Activated T-helper 17 cell treated with anti-CD3 and anti-CD28 coated beads, Interleukin-2, amount 50 U/mL, for 72 hours (primary cell): ENCODE data around the gene DHDH. TPM values are rescaled to one million over a fixed set of nuclear protein-coding genes. Genes with fewer than 3 reads are reported as not detected.

Experiments
- ATAC-seq: fragments of 150-1000 bp; cut with Tn5 transposase; replicated peaks from 2 replicates; pipeline ENCODE4 v1.10.0; 2021; ENCODE audit warnings: mild to moderate bottlenecking, moderate library complexity
- H3K27ac Mint-ChIP-seq: one replicate; pipeline ENCODE4 v1.8.0; 2022; ENCODE audit warnings: mixed read lengths
- H3K27me3 Mint-ChIP-seq: one replicate; pipeline ENCODE4 v1.8.0; 2022; ENCODE audit warnings: mixed read lengths
- H3K36me3 Mint-ChIP-seq: one replicate; pipeline ENCODE4 v1.8.0; 2022; ENCODE audit warnings: low read depth, mild to moderate bottlenecking, mixed read lengths
- H3K4me1 Mint-ChIP-seq: one replicate; pipeline ENCODE4 v1.8.0; 2022; ENCODE audit warnings: mixed read lengths
- H3K4me3 Mint-ChIP-seq: one replicate; pipeline ENCODE4 v1.8.0; 2022; ENCODE audit warnings: mild to moderate bottlenecking, mixed read lengths
- H3K9me3 Mint-ChIP-seq: one replicate; pipeline ENCODE4 v1.8.0; 2022; ENCODE audit warnings: mixed read lengths
- total RNA-seq, 2 donors: library from RNA; stranded (reverse); gene quantifications; one replicate each; pipeline ENCODE4 v1.2.3, GENCODE V29; 2022

DHDH gene
- total RNA-seq, 2 donors from 2014 or later = 1.2 to 3.8 TPM

GRCh38 chr19:48964205-48965039, 30.9 kb downstream of the DHDH start:
- H3K9me3 Mint-ChIP-seq = no peaks in the 10 kb centered on the region
- ATAC-seq = no peak
- H3K27ac Mint-ChIP-seq = peak overlapping the region; percentile 100
- H3K27me3 Mint-ChIP-seq = no peaks in the 10 kb centered on the region
- H3K4me1 Mint-ChIP-seq = peaks cover 31% of the 10 kb centered on the region
- peaks cover 79% of the 10 kb centered on the region for H3K36me3 Mint-ChIP-seq
- peak overlapping the region; percentile 100 for H3K4me3 Mint-ChIP-seq

DNA sequence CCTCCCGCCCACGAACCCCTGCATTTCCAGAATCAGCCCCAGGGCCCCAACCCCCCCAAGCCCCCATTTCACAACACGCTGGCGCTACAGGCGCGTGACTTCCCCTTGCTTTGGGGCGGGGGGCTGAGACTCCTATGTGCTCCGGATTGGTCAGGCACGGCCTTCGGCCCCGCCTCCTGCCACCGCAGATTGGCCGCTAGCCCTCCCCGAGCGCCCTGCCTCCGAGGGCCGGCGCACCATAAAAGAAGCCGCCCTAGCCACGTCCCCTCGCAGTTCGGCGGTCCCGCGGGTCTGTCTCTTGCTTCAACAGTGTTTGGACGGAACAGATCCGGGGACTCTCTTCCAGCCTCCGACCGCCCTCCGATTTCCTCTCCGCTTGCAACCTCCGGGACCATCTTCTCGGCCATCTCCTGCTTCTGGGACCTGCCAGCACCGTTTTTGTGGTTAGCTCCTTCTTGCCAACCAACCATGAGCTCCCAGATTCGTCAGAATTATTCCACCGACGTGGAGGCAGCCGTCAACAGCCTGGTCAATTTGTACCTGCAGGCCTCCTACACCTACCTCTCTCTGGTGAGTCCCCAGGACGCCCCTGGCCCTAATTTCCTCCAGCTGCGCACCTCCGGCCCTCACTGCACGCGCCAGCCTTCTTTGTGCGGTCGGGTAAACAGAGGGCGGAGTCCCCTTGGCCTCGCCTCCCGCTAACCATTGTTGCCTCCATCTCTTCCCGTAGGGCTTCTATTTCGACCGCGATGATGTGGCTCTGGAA, 31.7 kb downstream of the DHDH start, which contains the start of gene FTL:
FTL (plus strand) TSS at position 270 of the 766 bp plus-strand sequence; CDS start at position 469, 199 bp downstream.
- H3K27me3 Mint-ChIP-seq = no peaks in the 10 kb centered on the region
- peak; percentile 81 for ATAC-seq
- H3K36me3 Mint-ChIP-seq = peaks cover 83% of the 10 kb centered on the region
- H3K9me3 Mint-ChIP-seq = no peaks in the 10 kb centered on the region
- peak within 1 kb of the TSS; percentile 100 for H3K4me3 Mint-ChIP-seq
- H3K27ac Mint-ChIP-seq = peak within 1 kb of the TSS; percentile 100
- H3K4me1 Mint-ChIP-seq = peaks cover 31% of the 10 kb centered on the region

GRCh38 chr19:48965806-48966540, 32.5 kb downstream of the DHDH start:
- Mint-ChIP-seq H3K9me3 (no peaks in the 10 kb centered on the region), H3K4me1 (peaks cover 32% of the 10 kb centered on the region), H3K27ac (peak overlapping the region; percentile 100), H3K27me3 (no peaks in the 10 kb centered on the region), H3K36me3 (peaks cover 84% of the 10 kb centered on the region), H3K4me3 (peak overlapping the region; percentile 100)
- ATAC-seq = peak; percentile 53

DNA sequence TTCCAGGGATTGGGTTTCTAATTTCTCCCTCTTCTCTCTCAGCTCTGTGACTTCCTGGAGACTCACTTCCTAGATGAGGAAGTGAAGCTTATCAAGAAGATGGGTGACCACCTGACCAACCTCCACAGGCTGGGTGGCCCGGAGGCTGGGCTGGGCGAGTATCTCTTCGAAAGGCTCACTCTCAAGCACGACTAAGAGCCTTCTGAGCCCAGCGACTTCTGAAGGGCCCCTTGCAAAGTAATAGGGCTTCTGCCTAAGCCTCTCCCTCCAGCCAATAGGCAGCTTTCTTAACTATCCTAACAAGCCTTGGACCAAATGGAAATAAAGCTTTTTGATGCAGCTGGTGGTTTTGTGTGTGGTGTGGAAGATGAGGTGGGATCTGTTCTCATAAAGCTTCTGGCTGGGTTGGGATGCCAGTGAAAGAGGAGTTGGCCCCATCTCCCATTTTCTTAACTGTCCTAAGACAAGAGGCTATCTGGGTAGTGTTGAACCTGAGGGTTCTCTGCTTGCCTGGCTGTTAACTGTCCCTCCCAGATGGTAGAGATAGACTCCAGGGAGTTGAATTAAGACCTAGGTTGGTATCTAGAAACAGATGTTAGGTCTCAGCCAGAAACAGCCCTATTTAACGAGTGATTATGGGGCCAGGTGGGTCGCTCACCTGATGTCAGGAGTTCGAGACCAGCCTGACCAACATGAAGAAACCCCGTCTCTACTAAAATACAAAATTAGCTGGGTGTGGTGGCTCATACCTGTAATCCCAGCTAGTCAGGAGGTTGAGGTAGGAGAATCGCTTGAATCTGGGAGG, 33.2 kb downstream of the DHDH start:
- H3K9me3 Mint-ChIP-seq = no peaks in the 10 kb centered on the region
- H3K27ac Mint-ChIP-seq = peak overlapping the region; percentile 100
- peak overlapping the region; percentile 100 for H3K4me3 Mint-ChIP-seq
- peaks cover 81% of the 10 kb centered on the region for H3K36me3 Mint-ChIP-seq
- H3K27me3 Mint-ChIP-seq = no peaks in the 10 kb centered on the region
- no peak for ATAC-seq
- H3K4me1 Mint-ChIP-seq = peaks cover 29% of the 10 kb centered on the region

DNA sequence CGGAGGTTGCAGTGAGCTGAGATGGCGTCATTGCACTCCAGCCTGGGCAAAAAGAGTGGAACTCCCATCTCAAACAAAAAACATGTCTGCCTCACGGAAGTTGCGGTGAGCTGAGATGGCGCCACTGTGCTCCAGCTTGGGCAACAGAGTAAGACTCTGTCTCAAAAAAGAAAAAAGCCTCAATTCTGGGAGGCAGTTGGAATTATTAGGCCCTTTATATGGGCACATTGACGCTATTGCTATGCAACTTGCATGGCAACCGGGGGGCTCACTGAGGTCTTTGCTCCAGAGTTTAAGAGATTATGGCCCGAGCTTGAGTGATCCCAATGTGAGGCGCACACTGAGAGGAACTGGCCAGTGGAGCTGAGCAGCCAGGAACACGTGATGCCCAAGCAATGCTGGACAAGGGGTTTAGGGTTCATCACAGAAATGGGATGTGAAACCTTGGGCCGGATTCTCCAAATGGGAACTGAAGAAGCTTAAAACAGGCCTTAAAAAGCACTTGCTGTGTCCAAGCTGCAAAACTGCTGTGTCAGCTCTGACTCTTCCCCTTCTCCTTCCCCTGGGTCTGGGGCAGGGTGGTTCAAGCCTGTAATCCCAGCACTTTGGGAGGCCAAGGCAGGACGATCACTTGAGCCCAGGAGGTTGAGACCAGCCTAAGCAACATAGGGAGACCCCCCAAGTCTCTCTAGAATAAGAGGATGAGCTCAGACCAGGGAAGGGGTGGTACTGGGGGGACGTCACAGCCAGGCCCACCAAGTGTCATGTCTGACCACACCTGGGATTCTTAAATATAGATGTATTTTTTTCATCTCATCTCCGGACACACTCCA, 34.1 kb downstream of the DHDH start:
- H3K27me3 Mint-ChIP-seq = no peaks in the 10 kb centered on the region
- no peak for ATAC-seq
- H3K27ac Mint-ChIP-seq = peak overlapping the region; percentile 100
- H3K4me3 Mint-ChIP-seq = peak overlapping the region; percentile 100
- H3K9me3 Mint-ChIP-seq = no peaks in the 10 kb centered on the region
- H3K4me1 Mint-ChIP-seq = peaks cover 29% of the 10 kb centered on the region
- H3K36me3 Mint-ChIP-seq = peaks cover 74% of the 10 kb centered on the region

- H3K4me3 Mint-ChIP-seq = peak overlapping the region; percentile 100
- H3K36me3 Mint-ChIP-seq = peaks cover 79% of the 10 kb centered on the region
- H3K4me1 Mint-ChIP-seq = peaks cover 28% of the 10 kb centered on the region
- no peaks in the 10 kb centered on the region for H3K27me3 Mint-ChIP-seq
- peak overlapping the region; percentile 73 for H3K27ac Mint-ChIP-seq
- ATAC-seq = no peak
- H3K9me3 Mint-ChIP-seq = no peaks in the 10 kb centered on the region
Measured at GRCh38 chr19:48968179-48968661, 34.7 kb downstream of the DHDH start.

GRCh38 chr19:48968813-48969218, 35.3 kb downstream of the DHDH start:
- no peaks in the 10 kb centered on the region for H3K27me3 Mint-ChIP-seq
- no peak overlapping the region for H3K27ac Mint-ChIP-seq
- H3K4me1 Mint-ChIP-seq = peaks cover 24% of the 10 kb centered on the region
- ATAC-seq = no peak
- peaks cover 79% of the 10 kb centered on the region for H3K36me3 Mint-ChIP-seq
- no peak overlapping the region for H3K4me3 Mint-ChIP-seq
- H3K9me3 Mint-ChIP-seq = no peaks in the 10 kb centered on the region

- Mint-ChIP-seq H3K4me3 (no peak overlapping the region), H3K4me1 (peaks cover 17% of the 10 kb centered on the region), H3K27ac (no peak overlapping the region), H3K27me3 (no peaks in the 10 kb centered on the region), H3K36me3 (peaks cover 81% of the 10 kb centered on the region), H3K9me3 (no peaks in the 10 kb centered on the region)
- ATAC-seq = no peak
Measured at GRCh38 chr19:48969276-48970138, 36.0 kb downstream of the DHDH start.

DNA sequence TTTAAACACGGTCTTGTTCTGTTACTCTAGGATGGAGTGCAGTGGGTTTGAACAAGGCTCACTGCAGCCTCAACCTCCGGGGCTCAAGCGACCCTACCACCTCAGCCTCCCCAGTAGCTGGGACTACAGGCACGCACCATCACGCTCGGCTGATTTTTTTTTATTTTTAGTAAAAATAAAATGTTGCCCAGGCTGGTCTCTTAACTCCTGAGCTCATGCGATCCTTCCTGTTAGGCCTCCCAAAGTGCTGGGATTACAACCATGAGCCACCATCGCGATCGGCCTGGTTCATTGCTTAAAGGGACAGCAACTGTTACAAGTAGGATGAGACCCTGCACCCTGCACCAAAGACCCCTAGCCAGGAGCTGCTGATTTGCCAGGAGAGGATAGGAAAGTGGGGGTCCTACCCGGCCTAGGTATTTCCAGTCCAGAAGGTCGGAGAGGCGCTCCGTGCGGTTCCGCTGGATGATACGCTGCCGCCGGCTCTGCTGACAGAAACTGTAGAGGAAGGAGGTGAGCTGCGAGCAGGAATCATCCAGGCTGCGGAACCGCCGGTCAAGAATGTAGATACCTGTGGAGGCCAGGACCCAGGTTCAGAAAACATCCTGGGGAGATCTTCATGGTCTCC, 36.8 kb downstream of the DHDH start:
- H3K36me3 Mint-ChIP-seq = peaks cover 81% of the 10 kb centered on the region
- peaks cover 14% of the 10 kb centered on the region for H3K4me1 Mint-ChIP-seq
- H3K27me3 Mint-ChIP-seq = no peaks in the 10 kb centered on the region
- no peaks in the 10 kb centered on the region for H3K9me3 Mint-ChIP-seq
- no peak overlapping the region for H3K27ac Mint-ChIP-seq
- no peak for ATAC-seq
- H3K4me3 Mint-ChIP-seq = no peak overlapping the region

- ATAC-seq = peak; percentile 80
- Mint-ChIP-seq H3K36me3 (peaks cover 81% of the 10 kb centered on the region), H3K27me3 (no peaks in the 10 kb centered on the region), H3K27ac (no peak overlapping the region), H3K4me3 (no peak overlapping the region), H3K4me1 (peaks cover 14% of the 10 kb centered on the region), H3K9me3 (no peaks in the 10 kb centered on the region)
Measured at GRCh38 chr19:48970923-48971395, 37.5 kb downstream of the DHDH start.

DNA sequence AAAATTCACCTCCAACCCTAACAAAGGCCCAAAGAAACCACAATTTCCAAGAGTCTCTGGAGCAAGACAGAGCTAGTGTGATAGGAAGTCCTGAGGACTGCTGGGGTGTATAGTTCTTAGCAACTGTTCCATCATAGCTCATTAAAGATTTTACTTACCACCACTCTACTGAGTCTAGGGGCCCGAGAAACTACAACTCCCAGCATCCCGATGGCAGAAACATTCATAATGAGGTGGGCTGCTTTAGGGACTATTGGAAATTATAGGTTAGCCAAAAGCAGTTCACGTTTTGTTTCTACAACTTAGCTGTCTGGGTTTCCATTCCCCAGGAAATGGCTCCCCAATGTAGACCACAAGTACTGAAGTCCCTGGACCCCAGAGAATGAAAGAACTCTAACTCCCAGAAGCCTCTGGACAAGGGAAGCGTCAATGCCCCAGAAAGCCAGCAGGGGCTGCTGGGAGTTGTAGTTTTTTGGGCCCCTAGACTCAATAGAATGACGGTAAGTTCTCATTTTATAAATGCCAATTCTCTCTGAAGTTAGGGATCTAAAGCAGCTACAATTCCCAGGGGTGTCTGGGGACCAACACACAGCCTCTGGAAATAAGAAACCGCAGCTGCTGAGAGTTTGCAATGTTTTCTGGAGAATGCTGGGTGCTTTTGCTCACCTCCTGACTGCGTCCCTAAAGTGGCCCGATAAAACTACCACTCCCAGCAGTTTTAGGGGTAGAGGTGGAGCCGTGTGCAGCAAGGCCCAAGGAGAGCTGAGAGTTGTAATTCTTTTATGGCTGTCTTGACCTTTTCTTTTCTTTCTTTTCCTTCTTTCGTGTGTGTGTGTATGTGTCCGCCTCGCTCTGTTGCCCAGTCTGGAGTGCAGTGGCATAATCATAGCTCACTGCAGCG, 42.7 kb downstream of the DHDH start:
- Mint-ChIP-seq H3K27me3 (no peaks in the 10 kb centered on the region), H3K27ac (peak overlapping the region; percentile 10), H3K9me3 (no peaks in the 10 kb centered on the region), H3K4me1 (peaks cover 9% of the 10 kb centered on the region), H3K4me3 (no peak overlapping the region), H3K36me3 (peaks cover 75% of the 10 kb centered on the region)
- ATAC-seq = no peak
